ENCODE results near the gene VSTM2L. TPM values are rescaled to one million over a fixed set of nuclear protein-coding genes. Genes with fewer than 3 reads are reported as not detected.
"Not testable (repeated sequence)": the region's sequence is repeated elsewhere in the genome, so short reads cannot be mapped to it uniquely, and the experiment has no call there.

Gene VSTM2L
- total and polyA plus RNA-seq, 5 experiments from 2014 or later, result not detected

GRCh38 chr20:37956107-37956585 lies 53.2 kb downstream of the VSTM2L start:
- Mint-ChIP-seq H3K27me3 (peaks cover 0 to 12% (median 2%) of the 10 kb centered on the region in 5 donors), H3K4me1 (no peaks in the 10 kb centered on the region), H3K9me3 (peaks cover 0 to 18% (median 5%) of the 10 kb centered on the region in 9 donors), H3K27ac (no peak overlapping the region), H3K36me3 (peaks cover 0 to 6% (median 0%) of the 10 kb centered on the region in 3 donors), H3K4me3 (no peak overlapping the region)
- POLR2A ChIA-PET, result no interaction called here
- DNase-seq (no peak), ATAC-seq (no peak)

GRCh38 chr20:37958856-37959520 lies 56.1 kb downstream of the VSTM2L start:
- no peak overlapping the region for H3K4me3 Mint-ChIP-seq
- POLR2A ChIA-PET, result no interaction called here
- H3K9me3 Mint-ChIP-seq, result peaks cover 0 to 35% (median 12%) of the 10 kb centered on the region in 9 donors

GRCh38 chr20:37961066-37961465 lies 58.1 kb downstream of the VSTM2L start:
- DNase-seq (no peak), ATAC-seq (no peak)
- peaks cover 0 to 50% (median 25%) of the 10 kb centered on the region in 9 donors for H3K9me3 Mint-ChIP-seq
- H3K27me3 Mint-ChIP-seq, result peaks cover 0 to 12% (median 2%) of the 10 kb centered on the region in 5 donors
- POLR2A ChIA-PET, result no interaction called here
- no peaks in the 10 kb centered on the region for H3K4me1 Mint-ChIP-seq
- peaks cover 0 to 22% (median 7%) of the 10 kb centered on the region in 3 donors for H3K36me3 Mint-ChIP-seq
- H3K27ac Mint-ChIP-seq, result no peak overlapping the region
- H3K4me3 Mint-ChIP-seq, result no peak overlapping the region

More at GRCh38 chr20:37958856-37959520, 56.1 kb downstream of the VSTM2L start:
- no peak for ATAC-seq
- DNase-seq, result no peak
- Mint-ChIP-seq H3K27ac (no peak overlapping the region), H3K36me3 (peaks cover 0 to 8% (median 6%) of the 10 kb centered on the region in 3 donors), H3K27me3 (peaks cover 0 to 12% (median 2%) of the 10 kb centered on the region in 5 donors), H3K4me1 (no peaks in the 10 kb centered on the region)

DNA sequence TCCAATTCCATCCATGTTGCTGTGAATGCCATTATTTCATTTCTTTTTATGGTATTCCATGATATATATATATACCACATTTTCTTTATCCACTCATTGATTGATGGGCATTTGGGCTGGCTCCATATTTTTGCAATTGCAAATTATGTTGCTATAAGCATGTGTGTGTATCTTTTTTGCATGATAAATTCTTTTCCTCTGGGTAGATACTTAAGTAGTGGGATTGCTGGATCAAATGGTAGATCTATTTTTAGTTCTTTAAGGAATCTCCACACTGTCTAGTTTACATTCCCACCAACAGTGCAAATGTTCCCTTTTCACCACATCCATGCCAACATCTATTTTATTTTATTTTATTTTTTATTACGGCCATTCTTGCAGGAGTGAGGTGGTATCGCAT lies 60.6 kb downstream of the VSTM2L start:
- H3K27ac Mint-ChIP-seq, H3K4me3 Mint-ChIP-seq, POLR2A ChIA-PET, H3K4me1 Mint-ChIP-seq, DNase-seq, H3K27me3 Mint-ChIP-seq, ATAC-seq: not testable (repeated sequence)
- Mint-ChIP-seq H3K9me3 (peaks cover 15 to 74% (median 48%) of the 10 kb centered on the region in 9 donors), H3K36me3 (peaks cover under 1 to 34% (median 15%) of the 10 kb centered on the region in 3 donors)

GRCh38 chr20:37968841-37969401 lies 66.0 kb downstream of the VSTM2L start:
- ATAC-seq, result no peak
- Mint-ChIP-seq H3K27ac (no peak overlapping the region), H3K27me3 (peaks cover 0 to 7% (median 0%) of the 10 kb centered on the region in 5 donors), H3K36me3 (peaks cover 24 to 54% (median 31%) of the 10 kb centered on the region in 3 donors), H3K4me1 (peaks cover 0 to 4% (median 0%) of the 10 kb centered on the region in 4 donors), H3K4me3 (no peak overlapping the region), H3K9me3 (peaks cover 15 to 60% (median 47%) of the 10 kb centered on the region in 9 donors)
- POLR2A ChIA-PET, result no interaction called here
- DNase-seq, result no peak

GRCh38 chr20:37969949-37970855 lies 67.3 kb downstream of the VSTM2L start:
- Mint-ChIP-seq H3K27ac (no peak overlapping the region), H3K4me3 (no peak overlapping the region), H3K27me3 (peaks cover 0 to 7% (median 0%) of the 10 kb centered on the region in 5 donors), H3K9me3 (peaks cover 7 to 48% (median 34%) of the 10 kb centered on the region in 9 donors), H3K36me3 (peaks cover 26 to 41% (median 31%) of the 10 kb centered on the region in 3 donors), H3K4me1 (peaks cover 0 to 4% (median 0%) of the 10 kb centered on the region in 4 donors)
- no peak for ATAC-seq
- POLR2A ChIA-PET, result no interaction called here
- DNase-seq, result no peak

DNA sequence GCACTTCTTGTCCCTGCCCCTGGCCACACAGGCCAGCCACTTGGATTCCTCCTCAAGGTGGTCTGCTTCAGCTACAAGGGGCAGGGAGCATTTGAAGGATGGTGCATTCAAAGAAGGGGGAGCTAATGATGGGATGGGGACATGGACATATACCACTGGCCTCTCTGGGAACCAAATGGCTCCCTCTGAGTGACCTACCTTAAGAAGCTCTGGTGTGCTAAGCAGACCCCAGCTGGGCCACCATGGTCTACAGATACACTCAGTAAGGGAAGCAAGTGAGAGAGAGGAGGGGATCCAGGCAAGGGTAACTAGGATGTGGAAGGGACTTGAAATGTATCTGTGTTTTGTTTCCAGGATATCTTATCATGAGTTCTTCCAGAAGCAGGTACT lies 67.9 kb downstream of the VSTM2L start:
- POLR2A ChIA-PET, result no interaction called here
- peaks cover 0 to 4% (median 0%) of the 10 kb centered on the region in 4 donors for H3K4me1 Mint-ChIP-seq
- H3K27me3 Mint-ChIP-seq, result peaks cover 0 to 7% (median 0%) of the 10 kb centered on the region in 5 donors
- DNase-seq (no peak), ATAC-seq (no peak)
- peaks cover 26 to 40% (median 31%) of the 10 kb centered on the region in 3 donors for H3K36me3 Mint-ChIP-seq
- H3K9me3 Mint-ChIP-seq, result peaks cover 7 to 47% (median 33%) of the 10 kb centered on the region in 9 donors
- no peak overlapping the region for H3K27ac Mint-ChIP-seq
- no peak overlapping the region for H3K4me3 Mint-ChIP-seq

GRCh38 chr20:37971561-37972127 lies 68.7 kb downstream of the VSTM2L start:
- DNase-seq (no peak), ATAC-seq (no peak)
- Mint-ChIP-seq H3K27me3 (peaks cover 0 to 7% (median 0%) of the 10 kb centered on the region in 5 donors), H3K27ac (no peak overlapping the region), H3K4me1 (peaks cover 4 to 5% (median 4%) of the 10 kb centered on the region in 4 donors), H3K4me3 (no peak overlapping the region), H3K36me3 (peaks cover 26 to 35% (median 27%) of the 10 kb centered on the region in 3 donors), H3K9me3 (peaks cover under 1 to 40% (median 26%) of the 10 kb centered on the region in 9 donors)
- POLR2A ChIA-PET, result no interaction called here

GRCh38 chr20:37972256-37973058 lies 69.5 kb downstream of the VSTM2L start:
- Mint-ChIP-seq H3K4me3 (no peak overlapping the region), H3K27me3 (peaks cover 0 to 7% (median 0%) of the 10 kb centered on the region in 5 donors), H3K9me3 (peaks cover 0 to 32% (median 18%) of the 10 kb centered on the region in 9 donors), H3K27ac (no peak overlapping the region), H3K36me3 (peaks cover 26 to 35% (median 30%) of the 10 kb centered on the region in 3 donors), H3K4me1 (peaks cover 8 to 12% (median 10%) of the 10 kb centered on the region in 4 donors)
- DNase-seq (no peak), ATAC-seq (no peak)
- POLR2A ChIA-PET, result no interaction called here

DNA sequence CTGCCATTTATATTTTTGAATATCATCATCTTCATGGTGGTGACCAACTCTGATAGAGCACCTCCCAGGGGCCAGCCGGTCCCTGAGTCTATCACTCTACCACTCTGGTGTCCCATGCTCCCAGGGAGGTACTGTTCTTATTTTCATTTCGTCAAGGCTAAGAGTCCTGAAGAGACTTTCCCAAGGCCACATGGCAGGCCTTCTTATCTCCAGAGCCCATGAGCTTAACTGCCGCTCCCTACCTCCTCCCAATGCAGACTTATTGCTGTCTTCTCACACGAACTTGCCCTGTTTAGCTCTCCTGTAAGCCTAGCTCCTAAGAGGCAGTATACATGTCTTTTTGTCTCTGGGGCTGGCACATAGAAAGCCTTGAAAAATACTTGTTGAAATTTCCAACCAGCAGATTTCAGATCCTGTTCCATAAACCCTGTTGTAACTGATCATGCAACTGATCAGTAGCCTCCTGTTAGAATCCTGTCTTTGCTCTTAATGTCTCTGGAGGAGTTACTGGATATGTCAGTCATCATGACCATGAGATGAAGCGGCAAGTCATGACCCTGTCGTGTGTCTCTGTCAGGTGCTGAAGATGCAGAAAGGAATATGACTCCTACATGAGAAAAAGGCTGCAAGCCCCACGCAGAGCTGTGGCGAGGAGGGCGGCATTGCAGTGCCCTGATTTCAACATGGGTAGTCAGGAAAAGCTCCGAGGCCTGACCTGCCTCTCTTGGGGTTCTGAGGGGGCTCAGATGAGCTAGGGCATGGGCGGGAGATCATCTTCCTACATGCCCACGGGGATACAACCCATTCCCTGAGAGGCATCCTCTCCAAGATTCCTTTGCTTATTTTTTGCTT lies 70.4 kb downstream of the VSTM2L start:
- peaks cover 0 to 24% (median 10%) of the 10 kb centered on the region in 9 donors for H3K9me3 Mint-ChIP-seq
- H3K36me3 Mint-ChIP-seq, result peaks cover 26 to 30% (median 27%) of the 10 kb centered on the region in 3 donors
- H3K27me3 Mint-ChIP-seq, result peaks cover 0 to 6% (median 0%) of the 10 kb centered on the region in 5 donors
- H3K4me1 Mint-ChIP-seq, result peaks cover 11 to 21% (median 17%) of the 10 kb centered on the region in 4 donors
- no peak overlapping the region for H3K4me3 Mint-ChIP-seq
- ATAC-seq (no peak), DNase-seq (no peak)
- no peak overlapping the region for H3K27ac Mint-ChIP-seq
- POLR2A ChIA-PET, result no interaction called here

- H3K36me3 Mint-ChIP-seq, result peaks cover 12 to 17% (median 14%) of the 10 kb centered on the region in 3 donors
- H3K4me1 Mint-ChIP-seq, result peaks cover 9 to 21% (median 18%) of the 10 kb centered on the region in 4 donors
- peak overlapping the region in 6 of 10 donors; percentile 44 to 78 (median 62) for H3K27ac Mint-ChIP-seq
- H3K9me3 Mint-ChIP-seq, result peaks cover 0 to 11% (median 0%) of the 10 kb centered on the region in 9 donors
- H3K4me3 Mint-ChIP-seq, result peak overlapping the region; percentile 24 to 75 (median 60)
- POLR2A ChIA-PET, result no interaction called here
- peak in 1 of 2 donors; percentile 45 for ATAC-seq
- H3K27me3 Mint-ChIP-seq, result no peaks in the 10 kb centered on the region
- peak in 2 of 10 donors; percentile 13 to 18 for DNase-seq
These were observed 74.0 kb downstream of the VSTM2L start for GRCh38 chr20:37976887-37977286.

Measured in naive thymus-derived CD8-positive, alpha-beta T cell (primary cell).